ENCODE data around the gene KRTAP10-7. TPM values are rescaled to one million over a fixed set of nuclear protein-coding genes. Genes with fewer than 3 reads are reported as not detected.
"Not testable (repeated sequence)": the region's sequence is repeated elsewhere in the genome, so short reads cannot be mapped to it uniquely, and the experiment has no call there.

KRTAP10-7 gene
- total RNA-seq, 1 experiment from 2014 or later: not detected

- Histone ChIP-seq H3K9me3 (no peaks in the 10 kb centered on the region), H3K36me3 (no peaks in the 10 kb centered on the region), H3K27me3 (peaks cover 11% of the 10 kb centered on the region; the same call in 1 of the 2 replicates), H3K4me3 (no peak overlapping the region)
- DNase-seq: no peak
These were observed 2.3 kb upstream of the KRTAP10-7 start for GRCh38 chr21:44598061-44598460.

GRCh38 chr21:44599264-44600029, 950 bp upstream of the KRTAP10-7 start:
- DNase-seq: no peak
- Histone ChIP-seq H3K4me3 (no peak overlapping the region), H3K27me3 (peaks cover 18% of the 10 kb centered on the region), H3K9me3 (no peaks in the 10 kb centered on the region; the same call in 1 of the 2 replicates), H3K36me3 (no peaks in the 10 kb centered on the region)

- H3K36me3 ChIP-seq, H3K9me3 ChIP-seq, H3K4me3 ChIP-seq: not testable (repeated sequence)
- H3K27me3 ChIP-seq: peaks cover 17% of the 10 kb centered on the region
- DNase-seq: peak; percentile 63
These were observed 694 bp downstream of the KRTAP10-7 start for GRCh38 chr21:44601091-44601490.

GRCh38 chr21:44601596-44602462, 1.4 kb downstream of the KRTAP10-7 start:
- peaks cover 8% of the 10 kb centered on the region for H3K9me3 ChIP-seq
- DNase-seq: no peak
- no peaks in the 10 kb centered on the region for H3K36me3 ChIP-seq
- peaks cover 20% of the 10 kb centered on the region for H3K27me3 ChIP-seq
- no peak overlapping the region for H3K4me3 ChIP-seq

- DNase-seq: no peak
- no peak overlapping the region for H3K4me3 ChIP-seq
- H3K36me3 ChIP-seq: no peaks in the 10 kb centered on the region
- peaks cover 27% of the 10 kb centered on the region for H3K27me3 ChIP-seq
- peaks cover 9% of the 10 kb centered on the region for H3K9me3 ChIP-seq
These were observed 2.1 kb downstream of the KRTAP10-7 start for GRCh38 chr21:44602463-44602850.

- Histone ChIP-seq H3K36me3 (no peaks in the 10 kb centered on the region), H3K9me3 (peaks cover 12% of the 10 kb centered on the region), H3K27me3 (peaks cover 34% of the 10 kb centered on the region), H3K4me3 (no peak overlapping the region)
- DNase-seq: no peak
These were observed 2.9 kb downstream of the KRTAP10-7 start for GRCh38 chr21:44603109-44603875.

GRCh38 chr21:44603911-44604310, 3.5 kb downstream of the KRTAP10-7 start:
- H3K9me3 ChIP-seq: peaks cover 13% of the 10 kb centered on the region
- no peak for DNase-seq
- no peaks in the 10 kb centered on the region for H3K36me3 ChIP-seq
- H3K4me3 ChIP-seq: no peak overlapping the region
- H3K27me3 ChIP-seq: peaks cover 35% of the 10 kb centered on the region

- H3K36me3 ChIP-seq: no peaks in the 10 kb centered on the region
- DNase-seq: no peak
- H3K4me3 ChIP-seq: no peak overlapping the region
- peaks cover 35% of the 10 kb centered on the region for H3K27me3 ChIP-seq
- H3K9me3 ChIP-seq: peaks cover 27% of the 10 kb centered on the region
These were observed 6.1 kb downstream of the KRTAP10-7 start for GRCh38 chr21:44606495-44606894.

GRCh38 chr21:44609193-44609592, 8.8 kb downstream of the KRTAP10-7 start:
- no peak for DNase-seq
- Histone ChIP-seq H3K9me3 (peaks cover 32% of the 10 kb centered on the region), H3K4me3 (no peak overlapping the region), H3K27me3 (peaks cover 30% of the 10 kb centered on the region), H3K36me3 (no peaks in the 10 kb centered on the region)

GRCh38 chr21:44610157-44610843, 9.9 kb downstream of the KRTAP10-7 start:
- Histone ChIP-seq H3K9me3 (peaks cover 30% of the 10 kb centered on the region), H3K27me3 (peaks cover 28% of the 10 kb centered on the region)
- DNase-seq, H3K4me3 ChIP-seq, H3K36me3 ChIP-seq: not testable (repeated sequence)

- Histone ChIP-seq H3K9me3 (peaks cover 27% of the 10 kb centered on the region), H3K27me3 (peaks cover 32% of the 10 kb centered on the region), H3K4me3 (no peak overlapping the region), H3K36me3 (no peaks in the 10 kb centered on the region)
- DNase-seq: no peak
These were observed 11.2 kb downstream of the KRTAP10-7 start for GRCh38 chr21:44611551-44611950.

GRCh38 chr21:44612029-44612486, 11.7 kb downstream of the KRTAP10-7 start, which contains the start of gene KRTAP10-8:
Gene KRTAP10-8 (plus strand): TSS chr21:44612079. CDS start chr21:44612101, 22 bp downstream.
- H3K9me3 ChIP-seq: peaks cover 23% of the 10 kb centered on the region

GRCh38 chr21:44612669-44613229, 12.4 kb downstream of the KRTAP10-7 start:
- DNase-seq: no peak
- H3K9me3 ChIP-seq: peaks cover 19% of the 10 kb centered on the region

More at GRCh38 chr21:44612029-44612486, 11.7 kb downstream of the KRTAP10-7 start, which contains the start of gene KRTAP10-8:
- no peak for DNase-seq
- H3K27me3 ChIP-seq: peaks cover 32% of the 10 kb centered on the region
- H3K36me3 ChIP-seq: no peaks in the 10 kb centered on the region
- no peak within 1 kb of the TSS for H3K4me3 ChIP-seq

GRCh38 chr21:44613386-44614155, 13.2 kb downstream of the KRTAP10-7 start:
- Histone ChIP-seq H3K27me3 (peaks cover 23% of the 10 kb centered on the region), H3K9me3 (peaks cover 19% of the 10 kb centered on the region)
- no peak for DNase-seq

More at GRCh38 chr21:44612669-44613229, 12.4 kb downstream of the KRTAP10-7 start:
- Histone ChIP-seq H3K27me3 (peaks cover 26% of the 10 kb centered on the region), H3K36me3 (no peaks in the 10 kb centered on the region), H3K4me3 (no peak overlapping the region)

GRCh38 chr21:44614161-44614631, 13.8 kb downstream of the KRTAP10-7 start:
- peaks cover 20% of the 10 kb centered on the region for H3K9me3 ChIP-seq
- peaks cover 23% of the 10 kb centered on the region for H3K27me3 ChIP-seq
- DNase-seq: no peak
- H3K36me3 ChIP-seq: no peaks in the 10 kb centered on the region
- no peak overlapping the region for H3K4me3 ChIP-seq

More at GRCh38 chr21:44613386-44614155, 13.2 kb downstream of the KRTAP10-7 start:
- H3K4me3 ChIP-seq: no peak overlapping the region
- H3K36me3 ChIP-seq: no peaks in the 10 kb centered on the region
